HG02610 (cell line): Measurements from ENCODE around the gene MRPL42.
A peak's percentile ranks its signal among the peaks of the same experiment; 100 is the strongest.
"Not testable (repeated sequence)": the region's sequence is repeated elsewhere in the genome, so short reads cannot be mapped to it uniquely, and the experiment has no call there.

Experiments
- ATAC-seq: cut with Tn5 transposase; IDR thresholded peaks from one replicate; pipeline ENCODE4 v1.9.1; 2021; ENCODE audit warnings: mild to moderate bottlenecking, moderate library complexity; ENCODE audit not compliant: unreplicated experiment

Gene MRPL42

GRCh38 chr12:93443576-93443975 lies 23.7 kb upstream of the MRPL42 start:
- no peak for ATAC-seq

- ATAC-seq = peak; percentile 37
Measured at GRCh38 chr12:93447555-93448290, 19.6 kb upstream of the MRPL42 start.

- ATAC-seq = no peak
Measured at GRCh38 chr12:93448796-93449195, 18.5 kb upstream of the MRPL42 start.

- ATAC-seq = peak; percentile 90
Measured at GRCh38 chr12:93449277-93449676, 18.0 kb upstream of the MRPL42 start.

DNA sequence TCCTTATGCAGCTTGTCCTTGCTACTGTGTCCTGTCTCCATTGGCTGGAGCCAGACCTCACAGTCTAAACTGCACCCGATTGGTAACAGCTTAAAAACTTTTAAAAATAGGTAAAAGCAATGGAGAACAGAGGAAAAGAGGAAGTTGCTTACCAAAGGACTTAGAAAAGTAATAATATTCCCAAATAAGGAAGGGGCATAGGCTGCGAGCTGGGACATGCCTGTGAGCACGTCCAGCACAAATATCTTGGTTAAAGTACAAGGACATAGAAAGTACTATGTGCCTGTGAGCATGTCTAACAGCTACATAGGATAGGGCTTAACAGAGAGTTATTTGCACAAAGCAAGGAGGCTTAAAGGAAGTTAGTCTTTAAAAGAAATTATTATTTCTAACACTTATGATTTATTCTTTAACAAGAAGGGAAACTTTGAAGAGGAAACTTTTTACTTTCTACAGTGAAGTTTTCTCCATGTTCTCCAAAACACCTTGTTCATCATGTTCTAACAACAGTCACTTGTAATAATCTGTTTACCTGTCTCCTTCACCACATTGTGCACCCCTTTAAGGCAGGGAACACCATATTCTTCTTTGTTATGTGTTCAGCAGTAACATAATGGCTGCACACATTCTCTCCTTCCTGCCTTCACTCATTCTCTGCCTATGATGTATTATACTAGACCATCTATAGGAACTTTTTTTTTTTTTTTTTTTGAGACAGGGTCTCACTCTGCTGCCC lies 15.7 kb upstream of the MRPL42 start:
- ATAC-seq = no peak

DNA sequence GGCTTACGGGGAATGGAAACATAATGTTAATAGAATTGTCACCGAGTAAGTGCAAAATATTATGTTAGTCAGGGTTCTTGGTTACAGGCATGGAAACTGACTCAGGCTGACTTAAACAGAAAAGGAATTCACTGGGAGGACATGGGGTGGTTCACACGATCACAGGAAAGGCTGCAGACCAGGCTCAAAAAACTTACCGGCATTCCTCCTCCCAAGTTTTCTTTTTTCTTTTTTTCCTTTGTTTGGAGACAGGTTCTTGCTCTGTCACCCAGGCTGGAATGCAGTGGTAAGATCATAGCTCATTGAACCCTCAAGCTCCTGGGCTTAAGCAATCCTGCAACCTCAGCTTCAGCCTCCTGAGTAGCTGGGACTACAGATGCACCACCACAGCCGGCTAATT lies 13.7 kb upstream of the MRPL42 start:
- ATAC-seq = no peak

DNA sequence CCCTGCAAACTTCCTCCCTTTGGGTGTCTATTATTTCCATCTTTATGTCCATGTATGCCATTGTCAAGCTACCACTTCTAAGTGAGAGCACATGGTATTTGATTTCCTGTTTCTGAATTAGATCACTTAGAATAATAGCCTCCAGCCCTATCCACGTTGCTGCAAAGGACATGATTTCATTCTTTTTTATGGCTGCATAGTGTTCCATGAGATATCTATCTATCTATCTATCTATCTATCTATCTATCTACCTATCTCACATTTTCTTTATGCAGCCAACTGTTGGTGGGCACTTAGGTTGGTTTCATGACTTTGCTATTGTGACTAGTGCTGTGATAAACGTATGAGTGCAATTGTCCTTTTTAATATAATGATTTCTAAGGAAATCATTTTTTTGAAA lies 11.2 kb upstream of the MRPL42 start:
- no peak for ATAC-seq

DNA sequence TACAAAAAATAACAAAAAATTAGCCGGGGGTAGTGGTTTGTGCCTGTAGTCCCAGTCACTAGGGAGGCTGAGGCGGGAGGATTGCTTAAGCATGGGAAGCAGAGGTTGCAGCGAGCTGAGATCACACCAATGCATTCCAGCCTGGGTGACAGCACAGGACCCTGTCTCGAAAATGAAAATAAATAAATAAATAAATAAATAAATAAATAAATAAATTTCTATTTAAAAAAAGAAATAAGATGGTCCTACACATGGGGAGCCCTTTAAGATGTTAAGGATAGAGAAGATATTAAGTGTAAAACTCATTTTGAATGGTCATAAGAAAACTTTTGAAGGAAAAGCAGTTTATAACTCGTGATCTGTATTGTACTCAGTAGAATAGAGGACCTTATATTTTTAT lies 8.2 kb upstream of the MRPL42 start:
- ATAC-seq = no peak

DNA sequence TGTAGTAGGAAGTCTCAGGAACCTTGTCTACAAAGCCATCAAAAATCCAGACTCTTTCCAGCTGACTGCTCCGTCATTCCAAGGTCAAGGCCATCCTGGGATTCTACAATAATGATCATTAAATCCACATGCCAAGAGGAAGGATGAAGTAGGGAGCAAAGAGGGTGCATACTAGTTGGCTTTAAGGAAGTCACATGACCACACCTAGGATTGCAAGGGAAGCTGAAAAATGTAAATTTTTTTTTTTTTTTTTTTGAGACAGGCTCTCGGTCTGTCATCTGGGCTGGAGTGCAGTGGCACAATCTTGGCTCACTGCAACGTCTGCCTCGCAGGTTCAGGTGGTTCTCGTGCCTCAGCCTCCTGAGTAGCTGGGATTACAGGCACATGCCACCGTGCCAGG lies 7.3 kb upstream of the MRPL42 start:
- ATAC-seq = no peak

- no peak for ATAC-seq
Measured at GRCh38 chr12:93460902-93461301, 6.4 kb upstream of the MRPL42 start.

GRCh38 chr12:93461503-93461902 lies 5.8 kb upstream of the MRPL42 start:
- no peak for ATAC-seq

GRCh38 chr12:93465841-93466240 lies 1.5 kb upstream of the MRPL42 start:
- no peak for ATAC-seq

- ATAC-seq = no peak
Measured at GRCh38 chr12:93466625-93467350, 526 bp upstream of the MRPL42 start.

- peak; percentile 24 for ATAC-seq
Measured at GRCh38 chr12:93468008-93468371, 676 bp downstream of the MRPL42 start.

DNA sequence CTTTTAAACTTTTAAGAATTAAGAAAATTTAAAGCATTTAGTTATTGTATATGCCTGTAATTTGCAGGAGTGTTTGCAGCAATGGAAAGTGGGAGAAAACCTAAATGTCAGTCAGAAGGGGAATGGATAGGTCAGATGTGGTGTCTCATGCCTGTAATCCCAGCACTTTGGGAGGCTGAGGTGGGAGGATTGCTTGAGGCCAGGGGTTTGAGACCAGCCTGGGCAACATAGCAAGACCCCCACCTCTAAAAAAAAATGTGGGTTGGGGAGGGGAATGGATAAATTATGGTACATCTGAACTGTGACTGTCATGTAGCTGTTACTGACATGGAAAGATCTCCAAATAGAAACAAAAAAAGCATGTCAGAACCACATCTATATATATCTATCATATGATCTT lies 2.1 kb downstream of the MRPL42 start:
- no peak for ATAC-seq

DNA sequence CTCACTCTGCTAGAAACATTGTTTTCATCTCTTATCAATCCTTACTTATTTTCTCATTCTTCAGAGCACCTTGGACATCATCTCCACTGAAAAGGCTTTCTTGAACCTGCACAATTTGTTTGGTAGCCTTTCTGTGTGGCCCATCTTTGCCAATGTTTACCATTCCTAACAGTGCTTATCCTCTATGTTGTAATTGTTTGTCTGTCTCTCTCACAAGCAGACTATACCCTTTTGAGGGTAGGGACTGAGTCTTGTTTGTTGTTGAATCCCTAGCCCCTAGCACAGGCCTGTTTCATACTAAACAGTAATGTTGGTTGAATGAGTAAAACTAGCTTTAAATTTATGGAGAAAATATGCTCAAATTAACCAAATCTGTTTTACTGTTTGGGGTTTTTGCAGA lies 9.2 kb downstream of the MRPL42 start:
- no peak for ATAC-seq

- no peak for ATAC-seq
Measured at GRCh38 chr12:93482721-93483120, 15.4 kb downstream of the MRPL42 start.

GRCh38 chr12:93483151-93483807 lies 16.0 kb downstream of the MRPL42 start:
- ATAC-seq = no peak

GRCh38 chr12:93484315-93484981 lies 17.1 kb downstream of the MRPL42 start:
- ATAC-seq = no peak

DNA sequence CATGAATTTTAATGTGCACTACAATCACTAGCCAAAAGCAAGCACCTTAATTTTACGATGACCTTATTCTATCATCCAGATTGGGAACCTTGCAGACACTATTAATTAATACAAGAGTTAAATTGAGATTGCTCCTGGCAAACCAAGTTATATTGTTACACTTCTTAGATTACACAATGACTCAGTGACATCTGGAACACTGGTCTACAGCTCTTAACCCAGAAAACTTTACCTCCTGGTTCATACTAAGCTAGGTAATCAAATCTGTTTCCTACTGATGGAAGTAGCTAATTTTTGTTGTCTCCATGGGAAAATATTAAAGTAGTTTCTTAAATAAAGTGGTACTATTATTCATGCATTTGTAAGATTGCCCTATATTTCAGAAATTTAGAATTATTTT lies 25.5 kb downstream of the MRPL42 start:
- not testable (repeated sequence) for ATAC-seq

DNA sequence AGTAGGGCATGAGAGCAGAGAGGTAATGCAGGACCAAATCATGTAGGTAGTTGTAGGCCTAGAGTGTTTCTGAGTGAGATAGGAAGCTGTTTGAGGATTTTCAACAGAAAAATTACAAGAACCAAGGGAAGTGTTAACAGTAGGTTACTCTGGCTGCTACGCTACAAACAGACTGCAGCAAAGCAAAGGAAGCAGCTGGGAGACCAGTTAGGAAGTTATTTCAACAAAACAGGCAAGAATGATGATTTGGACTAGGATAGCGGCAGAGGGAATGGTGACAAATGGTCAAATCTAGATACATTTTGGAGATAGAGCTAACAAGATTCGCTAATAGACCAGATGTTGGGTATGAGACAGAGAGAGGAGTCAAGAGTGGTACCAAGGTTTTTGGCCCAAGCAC lies 26.8 kb downstream of the MRPL42 start:
- no peak for ATAC-seq
